GM21786 (cell line): ENCODE measurements around the gene GUK1.

Experiments used
- ATAC-seq: cut with Tn5 transposase; IDR thresholded peaks from one replicate; pipeline ENCODE4 v1.9.1; 2021; ENCODE audit not compliant: unreplicated experiment

GUK1 gene

DNA sequence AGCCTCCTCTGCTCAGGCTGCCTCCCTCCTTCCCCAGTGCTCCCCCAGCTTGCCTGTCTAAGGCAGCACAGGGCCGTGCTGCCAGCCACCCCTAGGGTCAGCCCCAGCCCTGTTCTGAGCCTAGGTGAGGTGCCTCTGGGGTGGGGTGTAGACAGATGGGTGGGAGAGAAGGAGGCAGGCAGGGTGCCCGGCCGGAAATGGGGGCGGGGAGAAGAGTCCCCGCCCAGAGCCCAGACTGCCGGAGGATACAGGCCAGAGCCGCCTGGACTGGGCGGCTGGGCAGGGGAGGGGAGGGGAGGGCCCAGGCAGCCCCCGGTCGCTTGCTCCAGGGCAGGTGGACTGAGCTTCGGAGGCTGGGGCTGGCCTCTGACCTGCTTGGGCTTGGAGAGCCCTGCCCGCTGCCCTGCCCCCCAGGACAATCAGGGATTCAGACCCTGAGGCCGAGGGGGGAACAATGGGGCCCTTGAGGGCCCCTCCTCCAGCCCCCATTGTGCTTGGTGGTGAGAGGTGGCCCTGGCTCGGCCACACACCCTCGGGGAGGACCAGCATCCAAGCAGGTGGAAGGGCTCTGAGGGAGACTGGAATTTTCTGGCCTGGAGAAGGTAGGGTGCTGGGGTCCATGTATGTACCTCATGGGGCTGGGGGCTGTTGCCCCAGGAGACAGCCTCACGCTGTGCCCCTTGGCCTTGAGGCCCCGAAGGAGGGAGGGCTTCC is 9.5 kb downstream of the GUK1 start, which contains the start of gene GJC2:
Gene GJC2, plus strand, starts transcription at position 525 of the 714 bp plus-strand sequence. CDS start 7,829 bp downstream, outside the sequence.
- ATAC-seq, result no peak

DNA sequence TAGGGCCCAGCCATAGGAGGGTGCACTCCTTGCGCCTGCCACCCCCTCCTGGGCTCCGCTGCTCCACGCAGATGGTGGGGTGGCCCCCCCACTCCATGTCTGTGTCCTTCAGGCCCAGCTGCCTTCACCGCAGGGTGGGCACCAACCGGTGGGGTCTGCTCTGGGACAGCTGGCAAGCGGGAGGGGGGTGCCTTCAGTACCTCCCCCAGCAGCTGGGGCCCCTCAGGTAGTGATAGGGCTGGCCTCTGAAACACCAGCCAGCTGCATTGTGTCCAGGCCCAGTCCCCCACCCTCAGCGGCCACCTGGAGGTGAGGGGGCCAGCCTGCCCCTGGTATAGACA is 10.0 kb downstream of the GUK1 start:
- no peak for ATAC-seq

DNA sequence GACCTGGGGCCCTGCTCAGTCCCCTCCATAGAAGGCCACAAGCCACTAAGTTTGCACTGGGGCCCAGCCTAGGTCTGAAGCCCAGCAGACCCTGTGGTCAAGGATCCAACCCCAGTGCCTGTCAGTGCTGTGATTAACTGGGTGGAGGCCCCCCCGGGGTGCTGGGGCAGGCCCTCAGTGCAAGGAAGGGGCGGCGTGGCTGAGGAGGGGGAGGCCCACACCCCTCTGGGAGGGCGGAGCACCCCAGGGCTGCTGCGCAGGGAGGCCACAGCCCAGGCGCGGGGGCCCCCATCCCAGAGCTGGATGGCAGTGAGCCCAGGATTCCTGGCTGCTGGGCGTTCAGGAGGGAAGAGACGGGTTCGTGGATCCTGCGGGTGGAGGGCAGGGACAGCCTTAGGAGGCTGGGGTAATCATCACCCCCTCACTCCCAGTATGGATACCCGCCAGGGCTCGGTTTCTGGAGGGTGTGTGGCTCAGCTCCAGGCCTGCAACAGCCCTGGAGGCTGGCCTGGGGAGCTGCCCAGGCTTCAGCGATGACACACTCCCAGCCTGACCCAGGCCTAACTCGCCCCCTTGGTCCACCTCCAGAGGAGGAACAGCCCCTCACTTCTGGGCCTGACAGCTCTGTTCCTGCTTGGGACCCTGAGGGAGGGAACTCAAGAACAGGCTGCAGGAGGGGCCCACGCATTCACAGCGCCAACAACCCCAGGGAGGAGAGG is 10.5 kb downstream of the GUK1 start:
- no peak for ATAC-seq

GRCh38 chr1:228151180-228151925 is 11.3 kb downstream of the GUK1 start:
- ATAC-seq, result no peak

DNA sequence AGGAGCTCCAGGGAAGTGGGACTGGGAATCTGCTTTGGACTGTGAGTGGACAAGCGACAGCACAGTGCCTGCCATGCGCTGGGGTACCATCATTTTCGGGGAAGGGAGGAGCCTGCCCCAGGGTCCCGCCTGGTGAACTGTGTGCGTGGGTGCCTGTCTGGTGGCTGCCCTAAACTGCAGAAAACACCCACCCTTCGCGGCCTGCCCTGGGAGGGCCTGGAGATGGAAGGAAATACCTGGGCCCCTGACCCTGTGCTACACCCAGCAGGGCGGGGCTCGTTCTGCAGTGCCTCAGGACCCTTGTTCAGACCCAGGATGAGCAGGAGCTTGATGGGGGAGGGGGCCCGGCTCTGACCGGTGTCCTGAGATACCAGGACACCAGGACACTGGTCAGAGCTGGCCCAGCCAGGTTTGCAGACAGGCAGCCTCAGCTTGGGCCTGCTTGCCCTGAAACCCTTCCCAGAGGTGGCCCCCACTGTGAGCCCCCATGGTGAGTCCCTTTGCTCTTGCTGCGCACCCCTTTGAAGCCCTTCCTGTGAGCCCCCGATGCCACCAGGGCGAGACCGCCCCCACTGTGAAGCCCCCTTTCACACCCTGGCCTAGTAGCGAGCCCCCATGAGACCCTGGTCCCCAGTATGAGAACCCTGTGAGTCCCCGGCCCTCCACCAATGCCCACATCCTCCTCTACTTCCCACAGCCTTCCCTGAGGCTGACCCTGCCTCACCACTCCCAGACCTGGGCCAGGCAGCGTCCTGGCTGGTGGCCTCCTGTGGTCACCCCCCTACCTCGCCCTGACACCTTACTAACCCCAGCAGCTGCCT is 12.2 kb downstream of the GUK1 start:
- ATAC-seq, result no peak

- no peak for ATAC-seq
These were observed 12.8 kb downstream of the GUK1 start for GRCh38 chr1:228152918-228153258.

DNA sequence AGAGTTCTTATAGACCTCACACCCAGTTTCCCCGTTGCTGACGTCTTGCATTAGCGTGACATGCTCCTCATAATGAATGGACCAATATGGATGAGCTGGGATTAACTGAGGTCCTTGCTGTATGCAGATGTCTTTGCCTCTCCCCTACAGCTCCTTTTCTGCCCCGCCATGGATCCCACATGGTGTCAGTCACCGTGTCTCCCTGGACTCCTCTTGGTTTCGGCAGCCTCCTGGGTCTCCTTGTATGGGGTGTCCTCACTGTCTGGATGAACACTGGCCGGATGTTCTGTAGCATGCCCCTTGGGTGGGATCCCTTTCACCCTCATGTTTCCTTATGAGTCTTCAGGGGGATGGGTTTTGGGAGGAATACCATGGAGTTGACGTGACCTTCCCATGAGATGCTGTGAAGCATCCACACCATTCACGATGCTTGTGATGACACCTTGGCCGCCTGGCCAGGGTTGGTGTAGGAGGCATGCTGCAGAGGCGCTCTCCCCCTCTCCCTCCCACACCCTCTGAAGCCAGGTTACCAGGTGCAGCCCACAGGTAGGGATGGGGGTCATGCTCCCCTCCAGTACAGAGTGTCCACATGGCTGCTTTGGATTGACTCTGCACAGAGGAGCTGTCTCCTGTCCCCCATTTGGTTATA is 14.1 kb downstream of the GUK1 start:
- ATAC-seq, result no peak

GRCh38 chr1:228154670-228155571 is 14.8 kb downstream of the GUK1 start:
- no peak for ATAC-seq

GRCh38 chr1:228155596-228156514 is 15.8 kb downstream of the GUK1 start:
- no peak for ATAC-seq

- ATAC-seq, result no peak
These were observed 16.4 kb downstream of the GUK1 start for GRCh38 chr1:228156515-228156881.

DNA sequence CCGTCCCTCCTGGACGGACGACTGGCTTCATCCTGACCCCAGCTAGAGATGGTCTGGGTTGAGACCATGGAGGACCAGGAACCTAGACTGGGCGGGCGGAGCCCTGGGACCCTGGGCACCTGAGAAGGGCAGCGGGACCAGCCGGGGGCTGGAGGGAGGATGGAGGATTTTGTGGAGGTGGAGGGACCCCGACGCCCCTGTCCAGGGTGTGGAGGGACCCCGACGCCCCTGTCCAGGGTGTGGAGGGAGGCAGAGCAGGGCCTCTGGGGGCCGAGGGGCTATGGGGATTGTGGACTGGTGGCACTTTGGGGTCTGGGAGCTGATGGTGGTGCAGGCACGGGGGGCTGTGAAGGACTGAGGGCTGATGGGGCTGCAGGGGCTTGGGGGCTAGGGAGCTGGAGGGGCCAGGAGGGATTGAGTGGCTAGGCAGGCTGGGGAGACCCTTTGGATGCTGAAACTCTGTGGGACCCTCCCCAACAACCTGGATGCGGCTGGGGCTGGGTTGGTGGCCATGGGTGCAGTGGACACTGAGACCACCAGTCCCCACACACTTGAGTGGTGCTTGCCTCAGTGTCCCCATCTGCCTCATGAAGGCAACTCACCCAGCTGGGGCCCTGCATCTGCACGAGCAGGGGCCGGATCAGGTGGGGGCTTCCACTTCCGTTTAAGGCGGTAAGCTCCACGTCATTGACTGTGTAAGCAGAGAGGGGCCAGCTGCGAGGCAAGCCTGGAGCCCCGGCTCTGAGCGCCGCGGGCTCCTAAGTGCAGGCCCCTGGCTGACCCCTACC is 17.1 kb downstream of the GUK1 start:
- no peak for ATAC-seq

GRCh38 chr1:228157729-228158126 is 17.6 kb downstream of the GUK1 start:
- no peak for ATAC-seq

GRCh38 chr1:228158151-228159007 is 18.3 kb downstream of the GUK1 start:
- ATAC-seq, result no peak

DNA sequence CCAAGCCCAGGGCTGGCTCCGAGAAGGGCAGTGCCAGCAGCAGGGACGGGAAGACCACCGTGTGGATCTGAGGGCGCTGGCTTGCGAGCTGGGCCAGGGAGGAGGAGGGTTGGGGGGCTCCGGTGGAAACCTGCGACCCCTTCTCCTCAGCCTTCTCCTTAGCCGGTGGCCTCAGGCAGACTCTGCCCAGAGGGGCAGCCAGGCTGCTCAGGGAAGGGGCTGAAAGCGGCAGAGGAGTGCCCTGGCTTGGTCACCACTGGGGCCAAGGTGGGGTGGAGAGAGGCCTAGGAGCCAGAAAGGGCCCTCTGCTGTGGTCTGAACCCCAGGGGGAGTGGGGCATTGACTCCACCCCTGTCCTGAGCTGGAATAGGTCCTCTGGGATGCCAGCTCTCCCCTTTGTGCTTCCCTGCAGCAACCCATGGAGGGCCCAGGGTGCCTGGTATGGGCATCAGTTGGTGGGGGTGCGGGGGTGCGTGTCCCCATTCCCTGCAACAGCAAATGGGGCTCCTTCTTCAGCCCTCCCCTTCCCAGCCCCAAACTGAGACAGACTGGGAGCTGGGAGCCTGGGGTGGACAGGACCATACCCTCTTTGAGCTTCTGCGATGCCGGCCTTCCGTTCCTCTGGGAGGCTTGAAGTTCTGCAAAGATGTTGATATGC is 19.1 kb downstream of the GUK1 start:
- ATAC-seq, result no peak

GRCh38 chr1:228160201-228160761 is 20.2 kb downstream of the GUK1 start:
- ATAC-seq, result no peak

GRCh38 chr1:228161362-228161761 is 21.3 kb downstream of the GUK1 start:
- no peak for ATAC-seq
